WI38 (cell line): ENCODE data around the gene ATP11A.

Source experiments
- H3K4me3 ChIP-seq: 2 replicates; pipeline ENCODE4 v1.5.1; 2011; ENCODE audit warnings: low read depth, mild to moderate bottlenecking, control low read depth, low read length
- TF ChIP-seq, protein P1 (sequence below): IDR thresholded peaks from 2 replicates; pipeline ENCODE4 v1.5.1; 2012; ENCODE audit warnings: low read depth, mild to moderate bottlenecking, control low read depth, low read length

The ATP11A gene

DNA sequence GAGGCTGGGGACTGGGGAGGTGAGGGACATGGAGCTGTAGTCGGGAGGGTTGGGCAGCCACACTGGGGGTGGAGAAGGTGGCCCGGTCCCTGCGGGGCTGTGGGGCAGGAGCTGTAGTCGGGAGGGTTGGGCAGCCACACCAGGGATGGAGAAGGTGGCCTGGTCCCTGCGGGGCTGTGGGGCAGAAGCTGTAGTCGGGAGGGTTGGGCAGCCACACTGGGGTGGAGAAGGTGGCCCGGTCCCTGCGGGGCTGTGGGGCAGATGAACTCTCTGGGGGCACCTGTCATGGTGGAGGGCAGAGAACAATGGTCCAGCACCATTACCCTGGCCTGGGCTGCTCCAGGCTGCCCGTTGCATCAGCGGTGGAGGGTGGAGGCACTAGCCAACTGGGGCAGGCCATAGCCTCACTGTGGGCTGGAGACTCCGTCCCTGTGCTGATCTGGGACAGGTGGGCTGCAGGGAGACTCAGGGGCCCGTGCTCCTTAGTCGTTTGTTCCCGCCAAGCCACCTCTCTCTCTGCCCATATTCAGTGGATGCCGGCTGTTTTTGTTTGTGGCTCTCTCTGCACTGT is 51.4 kb downstream of the ATP11A start:
- TF ChIP-seq, protein P1, sequence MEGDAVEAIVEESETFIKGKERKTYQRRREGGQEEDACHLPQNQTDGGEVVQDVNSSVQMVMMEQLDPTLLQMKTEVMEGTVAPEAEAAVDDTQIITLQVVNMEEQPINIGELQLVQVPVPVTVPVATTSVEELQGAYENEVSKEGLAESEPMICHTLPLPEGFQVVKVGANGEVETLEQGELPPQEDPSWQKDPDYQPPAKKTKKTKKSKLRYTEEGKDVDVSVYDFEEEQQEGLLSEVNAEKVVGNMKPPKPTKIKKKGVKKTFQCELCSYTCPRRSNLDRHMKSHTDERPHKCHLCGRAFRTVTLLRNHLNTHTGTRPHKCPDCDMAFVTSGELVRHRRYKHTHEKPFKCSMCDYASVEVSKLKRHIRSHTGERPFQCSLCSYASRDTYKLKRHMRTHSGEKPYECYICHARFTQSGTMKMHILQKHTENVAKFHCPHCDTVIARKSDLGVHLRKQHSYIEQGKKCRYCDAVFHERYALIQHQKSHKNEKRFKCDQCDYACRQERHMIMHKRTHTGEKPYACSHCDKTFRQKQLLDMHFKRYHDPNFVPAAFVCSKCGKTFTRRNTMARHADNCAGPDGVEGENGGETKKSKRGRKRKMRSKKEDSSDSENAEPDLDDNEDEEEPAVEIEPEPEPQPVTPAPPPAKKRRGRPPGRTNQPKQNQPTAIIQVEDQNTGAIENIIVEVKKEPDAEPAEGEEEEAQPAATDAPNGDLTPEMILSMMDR = no peak
- H3K4me3 ChIP-seq = peak overlapping the region; percentile 28

DNA sequence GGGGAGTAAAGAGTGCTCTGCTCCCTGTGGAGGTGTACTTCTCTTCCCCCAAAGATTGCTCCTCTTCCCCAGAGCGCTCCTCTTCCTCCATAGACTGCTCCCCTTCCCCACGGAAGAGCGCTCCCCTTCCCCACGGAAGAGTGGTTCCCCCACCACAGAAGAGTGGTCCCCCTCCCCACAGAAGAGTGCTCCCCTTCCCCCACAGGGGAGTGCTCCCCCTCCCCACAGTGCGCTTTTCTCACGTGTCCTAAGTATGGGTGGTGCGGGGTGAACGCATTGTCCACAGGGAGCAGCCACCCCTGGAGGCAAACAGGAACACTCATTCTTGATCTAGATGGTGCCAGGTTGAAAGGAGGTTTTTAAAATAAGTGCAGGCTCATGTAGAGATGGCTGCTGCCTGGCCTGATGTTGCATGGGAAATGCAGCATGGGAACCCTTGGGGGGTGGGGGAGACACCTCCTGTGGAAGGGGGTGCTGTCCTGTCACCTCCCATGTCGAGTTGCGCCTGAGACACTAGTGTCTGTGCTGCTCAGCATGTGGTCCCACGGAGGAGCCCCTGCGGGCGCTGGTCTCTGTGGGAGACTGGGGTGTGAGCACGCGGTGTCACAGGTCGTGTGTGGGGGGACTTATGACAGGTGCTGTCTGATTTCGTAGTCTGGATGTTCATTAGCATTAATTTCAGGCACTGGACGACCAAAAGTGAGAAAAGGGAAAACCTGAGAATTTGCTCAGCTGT is 52.2 kb downstream of the ATP11A start:
- TF ChIP-seq, protein P1 = no peak
- H3K4me3 ChIP-seq = no peak overlapping the region

DNA sequence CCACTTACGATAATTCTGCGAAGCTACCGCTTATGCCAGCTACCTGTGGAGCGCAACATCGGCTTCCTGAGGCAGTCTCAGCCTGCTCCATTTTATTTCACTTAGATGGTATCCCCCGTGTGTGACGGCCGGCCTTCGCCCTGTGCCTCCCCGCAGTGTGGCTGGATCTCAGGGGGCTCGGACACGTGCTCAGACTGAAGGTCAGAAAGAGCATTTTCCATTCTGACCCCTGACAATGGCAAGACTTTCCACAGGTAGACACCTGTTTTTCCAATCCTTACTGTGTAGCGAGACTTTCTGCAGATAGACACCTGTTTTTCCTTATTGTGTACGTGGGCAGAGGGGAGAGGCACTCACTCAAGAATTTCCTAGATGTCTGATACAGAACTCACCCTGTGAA is 52.7 kb downstream of the ATP11A start:
- H3K4me3 ChIP-seq = no peak overlapping the region
- TF ChIP-seq, protein P1 = no peak

DNA sequence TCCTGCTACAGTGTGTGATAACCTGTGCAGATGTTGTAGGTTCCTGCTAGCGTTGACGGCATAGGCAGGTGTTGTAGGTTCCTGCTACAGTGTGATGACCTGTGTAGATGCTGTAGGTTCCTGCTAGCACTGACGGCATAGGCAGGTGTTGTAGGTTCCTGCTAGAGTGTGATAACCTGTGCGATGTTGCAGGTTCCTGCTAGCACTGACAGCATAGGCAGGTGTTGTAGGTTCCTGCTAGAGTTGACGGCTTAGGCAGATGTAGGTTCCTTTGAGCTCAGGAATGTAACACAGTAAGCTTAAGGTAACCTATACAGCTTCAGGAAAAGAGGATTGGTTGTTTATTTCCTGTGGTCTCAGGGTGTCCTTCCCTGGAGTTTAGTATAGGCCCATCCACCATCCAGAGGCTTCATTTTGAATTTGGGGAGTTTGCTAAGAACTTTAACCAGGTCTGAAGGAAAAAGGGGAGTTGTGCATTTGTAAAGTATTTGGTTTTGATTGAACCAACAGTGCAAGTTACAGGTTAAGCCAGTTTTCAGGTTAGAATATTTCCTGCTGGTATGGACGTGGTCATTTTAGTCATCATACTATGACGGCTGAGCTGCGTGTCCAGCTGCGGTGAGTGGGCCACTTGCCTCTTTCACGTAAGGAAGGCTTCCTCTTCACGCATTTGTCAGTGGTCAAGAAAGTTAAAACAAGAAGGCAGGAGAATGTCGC is 53.8 kb downstream of the ATP11A start:
- TF ChIP-seq, protein P1 = no peak
- no peak overlapping the region for H3K4me3 ChIP-seq

DNA sequence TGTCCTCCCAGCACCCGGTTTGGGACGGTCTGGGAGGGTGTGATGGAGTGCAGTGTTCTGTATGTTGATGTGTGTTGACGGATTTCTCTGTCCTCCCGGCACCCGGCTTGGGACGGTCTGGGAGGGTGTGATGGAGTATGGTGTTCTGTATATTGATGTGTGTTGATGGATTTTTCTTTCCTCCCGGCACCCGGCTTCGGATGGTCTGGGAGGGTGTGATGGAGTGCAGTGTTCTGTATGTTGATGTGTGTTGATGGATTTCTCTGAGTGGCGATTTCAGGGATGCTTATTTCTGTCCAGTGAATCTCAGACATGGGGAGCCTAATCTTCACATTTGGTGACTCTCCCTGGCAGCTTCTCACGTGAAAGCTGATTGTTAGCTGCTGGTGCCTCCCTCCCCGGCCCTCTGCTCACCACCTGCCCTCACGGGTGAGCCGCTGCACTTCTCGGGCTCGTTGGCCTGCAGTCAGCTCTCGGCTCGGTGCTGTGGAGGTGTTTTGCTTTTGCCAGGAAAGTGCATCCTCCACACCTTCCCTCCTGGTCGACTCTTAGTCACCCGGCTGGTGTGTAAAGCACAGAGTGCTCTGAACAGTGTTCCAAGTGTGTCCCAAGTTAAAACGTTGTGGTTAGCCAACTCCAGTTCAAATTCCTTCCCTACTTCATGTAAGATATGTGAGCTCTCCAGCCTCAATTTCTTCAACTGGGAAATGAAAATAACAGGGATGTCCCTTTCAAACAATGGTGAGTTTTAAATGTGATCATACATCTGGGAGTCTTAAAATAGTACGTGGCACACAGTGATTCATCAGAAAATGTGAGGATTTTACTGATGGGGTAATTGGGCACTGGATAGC is 54.6 kb downstream of the ATP11A start:
- TF ChIP-seq, protein P1 = no peak
- no peak overlapping the region for H3K4me3 ChIP-seq

DNA sequence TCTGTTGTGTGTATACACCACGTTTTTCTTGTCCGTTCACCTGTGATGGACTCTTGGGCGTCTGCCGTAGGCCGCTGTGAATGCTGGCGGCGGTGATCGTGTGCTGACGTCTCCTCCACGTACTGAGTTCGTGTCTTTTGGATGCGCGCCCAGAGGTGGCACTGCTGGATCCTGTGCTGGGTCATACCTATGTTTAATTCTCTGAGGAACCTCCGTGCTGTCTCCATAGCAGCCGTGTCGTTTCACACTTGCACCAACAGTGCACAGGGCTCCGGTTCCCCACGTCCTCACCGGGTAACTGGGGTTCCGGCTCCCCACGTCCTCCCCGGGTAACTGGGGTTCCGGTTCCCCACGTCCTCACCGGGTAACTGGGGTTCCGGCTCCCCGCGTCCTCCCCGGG is 56.2 kb downstream of the ATP11A start:
- TF ChIP-seq, protein P1 = no peak
- no peak overlapping the region for H3K4me3 ChIP-seq
